ENCODE results near the gene PRSS16. TPM values are rescaled to one million over a fixed set of nuclear protein-coding genes. Genes with fewer than 3 reads are reported as not detected.

The PRSS16 gene
- total and polyA plus RNA-seq, 2 experiments from 2014 or later = 8.7 to 11.8 TPM

GRCh38 chr6:27280064-27280539 is 32.6 kb downstream of the PRSS16 start:
- Histone ChIP-seq H2AFZ (peak overlapping the region; percentile 93), H3K4me2 (peak overlapping the region; percentile 56), H3K27ac (ENCODE audit: low read depth) (no peak overlapping the region), H3K27me3 (ENCODE audit: insufficient read depth) (peaks cover 20% of the 10 kb centered on the region), H3K36me3 (ENCODE audit: insufficient read depth) (no peaks in the 10 kb centered on the region), H3K79me2 (replicated peaks; ENCODE audit: insufficient read depth) (no peaks in the 10 kb centered on the region), H4K20me1 (replicated peaks; ENCODE audit: insufficient read depth) (no peaks in the 10 kb centered on the region), H3K4me3 (peak overlapping the region; percentile 76), H3F3A (replicated peaks; ENCODE audit: low read depth) (no peaks in the 10 kb centered on the region; the same call in 1 of the 2 replicates), H3K4me1 (ENCODE audit: insufficient read depth) (peaks cover 4% of the 10 kb centered on the region; the same call in 1 of the 2 replicates), H3K9me2 (ENCODE audit: insufficient read depth) (no peaks in the 10 kb centered on the region)
- H3K4me1 Mint-ChIP-seq = peaks cover 3% of the 10 kb centered on the region; the same call in 2 of the 3 replicates
- TF ChIP-seq STAT1 (IDR thresholded peaks at IDR 0.05; ENCODE audit: unreplicated experiment) (no peak), EZH2phosphoT487 (IDR thresholded peaks at IDR 0.05; ENCODE audit: unreplicated experiment) (no peak), CREB1 (CRISPR knock-in tag; IDR thresholded peaks at IDR 0.05; ENCODE audit: low read depth) (0 out of 2 replicates have a peak, but pooled peaks have one; percentile 37), NANOG (IDR thresholded peaks at IDR 0.05; ENCODE audit: borderline replicate concordance) (0 out of 2 replicates have a peak, but pooled peaks have one; percentile 18)
- H3K27ac Mint-ChIP-seq = no peak overlapping the region
- H3K4me3 Mint-ChIP-seq = peak overlapping the region; percentile 84
- H3K27me3 Mint-ChIP-seq (ENCODE audit: insufficient read depth, low read depth, poor library complexity) = peaks cover 49% of the 10 kb centered on the region
- DNase-seq (ENCODE audit: low spot score) (peak; percentile 82), ATAC-seq (peak; percentile 78)
- H3K9me3 Mint-ChIP-seq = no peaks in the 10 kb centered on the region
- H3K36me3 Mint-ChIP-seq (ENCODE audit: low read depth) = no peaks in the 10 kb centered on the region

GRCh38 chr6:27280540-27281000 is 33.1 kb downstream of the PRSS16 start:
- peaks cover 20% of the 10 kb centered on the region for H3K27me3 ChIP-seq (ENCODE audit: insufficient read depth)
- no peak overlapping the region for H3K27ac Mint-ChIP-seq
- TF ChIP-seq JUNB (IDR thresholded peaks at IDR 0.05; ENCODE audit: unreplicated experiment) = no peak
- TF ChIP-seq, protein P1, sequence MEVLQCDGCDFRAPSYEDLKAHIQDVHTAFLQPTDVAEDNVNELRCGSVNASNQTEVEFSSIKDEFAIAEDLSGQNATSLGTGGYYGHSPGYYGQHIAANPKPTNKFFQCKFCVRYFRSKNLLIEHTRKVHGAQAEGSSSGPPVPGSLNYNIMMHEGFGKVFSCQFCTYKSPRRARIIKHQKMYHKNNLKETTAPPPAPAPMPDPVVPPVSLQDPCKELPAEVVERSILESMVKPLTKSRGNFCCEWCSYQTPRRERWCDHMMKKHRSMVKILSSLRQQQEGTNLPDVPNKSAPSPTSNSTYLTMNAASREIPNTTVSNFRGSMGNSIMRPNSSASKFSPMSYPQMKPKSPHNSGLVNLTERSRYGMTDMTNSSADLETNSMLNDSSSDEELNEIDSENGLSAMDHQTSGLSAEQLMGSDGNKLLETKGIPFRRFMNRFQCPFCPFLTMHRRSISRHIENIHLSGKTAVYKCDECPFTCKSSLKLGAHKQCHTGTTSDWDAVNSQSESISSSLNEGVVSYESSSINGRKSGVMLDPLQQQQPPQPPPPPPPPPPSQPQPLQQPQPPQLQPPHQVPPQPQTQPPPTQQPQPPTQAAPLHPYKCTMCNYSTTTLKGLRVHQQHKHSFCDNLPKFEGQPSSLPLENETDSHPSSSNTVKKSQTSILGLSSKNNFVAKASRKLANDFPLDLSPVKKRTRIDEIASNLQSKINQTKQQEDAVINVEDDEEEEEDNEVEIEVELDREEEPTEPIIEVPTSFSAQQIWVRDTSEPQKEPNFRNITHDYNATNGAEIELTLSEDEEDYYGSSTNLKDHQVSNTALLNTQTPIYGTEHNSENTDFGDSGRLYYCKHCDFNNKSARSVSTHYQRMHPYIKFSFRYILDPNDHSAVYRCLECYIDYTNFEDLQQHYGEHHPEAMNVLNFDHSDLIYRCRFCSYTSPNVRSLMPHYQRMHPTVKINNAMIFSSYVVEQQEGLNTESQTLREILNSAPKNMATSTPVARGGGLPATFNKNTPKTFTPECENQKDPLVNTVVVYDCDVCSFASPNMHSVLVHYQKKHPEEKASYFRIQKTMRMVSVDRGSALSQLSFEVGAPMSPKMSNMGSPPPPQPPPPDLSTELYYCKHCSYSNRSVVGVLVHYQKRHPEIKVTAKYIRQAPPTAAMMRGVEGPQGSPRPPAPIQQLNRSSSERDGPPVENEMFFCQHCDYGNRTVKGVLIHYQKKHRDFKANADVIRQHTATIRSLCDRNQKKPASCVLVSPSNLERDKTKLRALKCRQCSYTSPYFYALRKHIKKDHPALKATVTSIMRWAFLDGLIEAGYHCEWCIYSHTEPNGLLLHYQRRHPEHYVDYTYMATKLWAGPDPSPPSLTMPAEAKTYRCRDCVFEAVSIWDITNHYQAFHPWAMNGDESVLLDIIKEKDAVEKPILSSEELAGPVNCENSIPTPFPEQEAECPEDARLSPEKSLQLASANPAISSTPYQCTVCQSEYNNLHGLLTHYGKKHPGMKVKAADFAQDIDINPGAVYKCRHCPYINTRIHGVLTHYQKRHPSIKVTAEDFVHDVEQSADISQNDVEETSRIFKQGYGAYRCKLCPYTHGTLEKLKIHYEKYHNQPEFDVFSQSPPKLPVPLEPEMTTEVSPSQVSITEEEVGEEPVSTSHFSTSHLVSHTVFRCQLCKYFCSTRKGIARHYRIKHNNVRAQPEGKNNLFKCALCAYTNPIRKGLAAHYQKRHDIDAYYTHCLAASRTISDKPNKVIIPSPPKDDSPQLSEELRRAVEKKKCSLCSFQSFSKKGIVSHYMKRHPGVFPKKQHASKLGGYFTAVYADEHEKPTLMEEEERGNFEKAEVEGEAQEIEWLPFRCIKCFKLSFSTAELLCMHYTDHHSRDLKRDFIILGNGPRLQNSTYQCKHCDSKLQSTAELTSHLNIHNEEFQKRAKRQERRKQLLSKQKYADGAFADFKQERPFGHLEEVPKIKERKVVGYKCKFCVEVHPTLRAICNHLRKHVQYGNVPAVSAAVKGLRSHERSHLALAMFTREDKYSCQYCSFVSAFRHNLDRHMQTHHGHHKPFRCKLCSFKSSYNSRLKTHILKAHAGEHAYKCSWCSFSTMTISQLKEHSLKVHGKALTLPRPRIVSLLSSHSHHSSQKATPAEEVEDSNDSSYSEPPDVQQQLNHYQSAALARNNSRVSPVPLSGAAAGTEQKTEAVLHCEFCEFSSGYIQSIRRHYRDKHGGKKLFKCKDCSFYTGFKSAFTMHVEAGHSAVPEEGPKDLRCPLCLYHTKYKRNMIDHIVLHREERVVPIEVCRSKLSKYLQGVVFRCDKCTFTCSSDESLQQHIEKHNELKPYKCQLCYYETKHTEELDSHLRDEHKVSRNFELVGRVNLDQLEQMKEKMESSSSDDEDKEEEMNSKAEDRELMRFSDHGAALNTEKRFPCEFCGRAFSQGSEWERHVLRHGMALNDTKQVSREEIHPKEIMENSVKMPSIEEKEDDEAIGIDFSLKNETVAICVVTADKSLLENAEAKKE (CRISPR knock-in tag; IDR thresholded peaks at IDR 0.05) = no peak
- no peak for TF ChIP-seq POLR2AphosphoS5 (IDR thresholded peaks at IDR 0.05; ENCODE audit: low read depth)
- no peak for TF ChIP-seq EZH2 (IDR thresholded peaks at IDR 0.05; ENCODE audit: low read depth, unreplicated experiment)
- TF ChIP-seq EZH2phosphoT487 (IDR thresholded peaks at IDR 0.05; ENCODE audit: unreplicated experiment) = no peak
- TF ChIP-seq, protein P2, sequence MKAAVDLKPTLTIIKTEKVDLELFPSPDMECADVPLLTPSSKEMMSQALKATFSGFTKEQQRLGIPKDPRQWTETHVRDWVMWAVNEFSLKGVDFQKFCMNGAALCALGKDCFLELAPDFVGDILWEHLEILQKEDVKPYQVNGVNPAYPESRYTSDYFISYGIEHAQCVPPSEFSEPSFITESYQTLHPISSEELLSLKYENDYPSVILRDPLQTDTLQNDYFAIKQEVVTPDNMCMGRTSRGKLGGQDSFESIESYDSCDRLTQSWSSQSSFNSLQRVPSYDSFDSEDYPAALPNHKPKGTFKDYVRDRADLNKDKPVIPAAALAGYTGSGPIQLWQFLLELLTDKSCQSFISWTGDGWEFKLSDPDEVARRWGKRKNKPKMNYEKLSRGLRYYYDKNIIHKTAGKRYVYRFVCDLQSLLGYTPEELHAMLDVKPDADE (IDR thresholded peaks at IDR 0.05) = no peak
- no peak for TF ChIP-seq REST (IDR thresholded peaks at IDR 0.05; ENCODE audit: unreplicated experiment)
- TF ChIP-seq NANOG (IDR thresholded peaks at IDR 0.05; ENCODE audit: borderline replicate concordance) = no peak
- no peak for TF ChIP-seq CREB1 (CRISPR knock-in tag; IDR thresholded peaks at IDR 0.05; ENCODE audit: low read depth)

More at GRCh38 chr6:27280540-27281000, 33.1 kb downstream of the PRSS16 start:
- Mint-ChIP-seq H3K9me3 (no peaks in the 10 kb centered on the region), H3K36me3 (ENCODE audit: low read depth) (no peaks in the 10 kb centered on the region), H3K4me3 (peak overlapping the region; percentile 84), H3K4me1 (peaks cover 3% of the 10 kb centered on the region; the same call in 2 of the 3 replicates), H3K27me3 (ENCODE audit: insufficient read depth, low read depth, poor library complexity) (peaks cover 51% of the 10 kb centered on the region)
- peak; percentile 65 for DNase-seq (ENCODE audit: low spot score)
- Histone ChIP-seq H4K20me1 (replicated peaks; ENCODE audit: insufficient read depth) (no peaks in the 10 kb centered on the region), H3F3A (replicated peaks; ENCODE audit: low read depth) (no peaks in the 10 kb centered on the region; the same call in 1 of the 2 replicates), H3K4me3 (peak overlapping the region; percentile 76), H2AFZ (0 out of 2 replicates have a peak overlapping the region, but pooled peaks have one; percentile 0), H3K79me2 (replicated peaks; ENCODE audit: insufficient read depth) (no peaks in the 10 kb centered on the region), H3K27ac (ENCODE audit: low read depth) (no peak overlapping the region), H3K4me1 (ENCODE audit: insufficient read depth) (peaks cover 4% of the 10 kb centered on the region; the same call in 1 of the 2 replicates), H3K4me2 (peak overlapping the region; percentile 56), H3K9me2 (ENCODE audit: insufficient read depth) (no peaks in the 10 kb centered on the region), H3K36me3 (ENCODE audit: insufficient read depth) (no peaks in the 10 kb centered on the region)
- peak; percentile 58 for ATAC-seq
